ENCODE measurements around the gene WWOX. TPM values are rescaled to one million over a fixed set of nuclear protein-coding genes. Genes with fewer than 3 reads are reported as not detected.

The WWOX gene
- total RNA-seq, 3 donors from 2014 or later (not counting 1 experiment from before 2014, with no cell fraction given) = 21.0 to 29.8 (median 27.0) TPM

DNA sequence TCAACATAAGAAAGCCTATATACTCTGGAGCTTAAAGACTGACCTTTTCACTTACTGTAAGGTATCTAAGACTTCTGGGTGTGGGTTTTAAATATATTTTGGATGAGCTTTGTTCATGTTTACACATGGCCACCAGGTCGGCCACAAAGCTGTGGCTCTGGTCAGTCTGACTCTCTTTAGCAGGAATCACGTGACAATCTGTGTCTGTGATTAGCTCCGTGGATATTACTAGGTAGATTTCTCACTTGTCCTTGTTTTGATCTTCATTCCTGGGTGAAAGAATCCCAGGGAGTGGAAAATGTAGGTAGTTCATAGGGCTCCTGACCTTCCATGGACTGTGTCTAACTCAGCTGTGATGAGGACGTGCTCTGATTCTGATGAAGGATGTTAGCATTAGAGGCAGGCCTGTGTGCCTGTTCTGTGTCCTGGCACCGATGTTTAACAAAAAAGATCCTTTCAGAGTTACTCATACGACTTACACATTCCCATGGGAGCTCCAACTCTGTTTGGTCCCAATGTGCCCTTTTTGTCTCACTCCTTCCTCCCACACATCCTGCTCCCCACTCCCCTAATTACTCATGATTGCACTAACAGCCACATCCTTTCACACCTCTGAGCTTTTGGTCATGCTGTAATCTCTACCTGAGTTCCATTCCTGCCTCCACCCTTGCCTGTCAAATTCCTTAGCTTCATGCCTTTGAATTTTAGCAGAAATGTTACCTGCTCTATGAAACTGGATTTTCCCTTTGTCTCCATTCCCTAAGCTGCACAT is 1076.0 kb downstream of the WWOX start:
- Histone ChIP-seq H3K27ac (ENCODE audit: low read length) (no peak overlapping the region), H3K36me3 (ENCODE audit: control insufficient read depth, insufficient read depth, low read length) (no peaks in the 10 kb centered on the region), H3K27me3 (ENCODE audit: control insufficient read depth, insufficient read depth, low read length) (no peaks in the 10 kb centered on the region), H3K4me1 (ENCODE audit: control insufficient read depth, insufficient read depth, low read length) (peaks cover 17% of the 10 kb centered on the region), H3K4me3 (ENCODE audit: low read length) (no peak overlapping the region), H3K9me3 (ENCODE audit: control insufficient read depth, insufficient read depth, low read length) (no peaks in the 10 kb centered on the region)
- peaks cover 0 to 2% of the 10 kb centered on the region in 2 donors for H3K27me3 Mint-ChIP-seq (ENCODE audit: low read depth in 2 of 2)
- TF ChIP-seq, protein P1, sequence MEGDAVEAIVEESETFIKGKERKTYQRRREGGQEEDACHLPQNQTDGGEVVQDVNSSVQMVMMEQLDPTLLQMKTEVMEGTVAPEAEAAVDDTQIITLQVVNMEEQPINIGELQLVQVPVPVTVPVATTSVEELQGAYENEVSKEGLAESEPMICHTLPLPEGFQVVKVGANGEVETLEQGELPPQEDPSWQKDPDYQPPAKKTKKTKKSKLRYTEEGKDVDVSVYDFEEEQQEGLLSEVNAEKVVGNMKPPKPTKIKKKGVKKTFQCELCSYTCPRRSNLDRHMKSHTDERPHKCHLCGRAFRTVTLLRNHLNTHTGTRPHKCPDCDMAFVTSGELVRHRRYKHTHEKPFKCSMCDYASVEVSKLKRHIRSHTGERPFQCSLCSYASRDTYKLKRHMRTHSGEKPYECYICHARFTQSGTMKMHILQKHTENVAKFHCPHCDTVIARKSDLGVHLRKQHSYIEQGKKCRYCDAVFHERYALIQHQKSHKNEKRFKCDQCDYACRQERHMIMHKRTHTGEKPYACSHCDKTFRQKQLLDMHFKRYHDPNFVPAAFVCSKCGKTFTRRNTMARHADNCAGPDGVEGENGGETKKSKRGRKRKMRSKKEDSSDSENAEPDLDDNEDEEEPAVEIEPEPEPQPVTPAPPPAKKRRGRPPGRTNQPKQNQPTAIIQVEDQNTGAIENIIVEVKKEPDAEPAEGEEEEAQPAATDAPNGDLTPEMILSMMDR (IDR thresholded peaks at IDR 0.05) = no peak
- peak overlapping the region in 1 of 2 donors; percentile 71 for H3K27ac Mint-ChIP-seq
- H3K36me3 Mint-ChIP-seq = no peaks in the 10 kb centered on the region
- H3K4me3 Mint-ChIP-seq = peak overlapping the region; percentile 5
- peaks cover 28 to 33% of the 10 kb centered on the region in 2 donors for H3K4me1 Mint-ChIP-seq
- H3K9me3 Mint-ChIP-seq = no peaks in the 10 kb centered on the region
- ATAC-seq (no peak), DNase-seq (no peak)
- intact Hi-C loops (cut with micrococcal nuclease) = loop anchor here (2.0 to 5.0 kb wide), 2 partner anchors 19 to 83 kb away; no protein-coding TSS in a partner anchor
- 66% methylated on average over 6 of the region's 6 CpGs for WGBS (ENCODE audit: insufficient coverage)

GRCh38 chr16:79177018-79177417 is 1077.6 kb downstream of the WWOX start:
- peak; percentile 8 to 53 for DNase-seq
- peaks cover 0 to 11% of the 10 kb centered on the region in 2 donors for H3K27me3 Mint-ChIP-seq (ENCODE audit: low read depth in 2 of 2)
- H3K4me3 Mint-ChIP-seq = peak overlapping the region; percentile 72

GRCh38 chr16:79181419-79181818 is 1082.0 kb downstream of the WWOX start:
- Mint-ChIP-seq H3K27ac (no peak overlapping the region), H3K36me3 (no peaks in the 10 kb centered on the region), H3K27me3 (ENCODE audit: low read depth in 2 of 2) (peaks cover 0 to 11% of the 10 kb centered on the region in 2 donors), H3K4me1 (peaks cover 33 to 53% of the 10 kb centered on the region in 2 donors), H3K9me3 (no peaks in the 10 kb centered on the region), H3K4me3 (no peak overlapping the region)
- Histone ChIP-seq H3K36me3 (ENCODE audit: control insufficient read depth, insufficient read depth, low read length) (no peaks in the 10 kb centered on the region), H3K4me1 (ENCODE audit: control insufficient read depth, insufficient read depth, low read length) (peaks cover 7% of the 10 kb centered on the region), H3K9me3 (ENCODE audit: control insufficient read depth, insufficient read depth, low read length) (no peaks in the 10 kb centered on the region), H3K27me3 (ENCODE audit: control insufficient read depth, insufficient read depth, low read length) (no peaks in the 10 kb centered on the region), H3K4me3 (ENCODE audit: low read length) (no peak overlapping the region), H3K27ac (ENCODE audit: low read length) (no peak overlapping the region)
- no peak for DNase-seq
- intact Hi-C loops (cut with micrococcal nuclease) = no loop called here
- ATAC-seq = no peak
- no CpG with 5 or more reads among the region's 3 CpGs for WGBS (ENCODE audit: insufficient coverage)
- TF ChIP-seq, protein P1 (IDR thresholded peaks at IDR 0.05) = no peak

More at GRCh38 chr16:79177018-79177417, 1077.6 kb downstream of the WWOX start:
- Mint-ChIP-seq H3K27ac (peak overlapping the region; percentile 77 to 85), H3K4me1 (peaks cover 36 to 45% of the 10 kb centered on the region in 2 donors), H3K9me3 (no peaks in the 10 kb centered on the region), H3K36me3 (no peaks in the 10 kb centered on the region)
- H3K27me3 ChIP-seq (ENCODE audit: control insufficient read depth, insufficient read depth, low read length) = no peaks in the 10 kb centered on the region
- intact Hi-C loops (cut with micrococcal nuclease) = loop anchor here (2.0 to 5.0 kb wide), 2 partner anchors 18 to 85 kb away; no protein-coding TSS in a partner anchor
- no peaks in the 10 kb centered on the region for H3K9me3 ChIP-seq (ENCODE audit: control insufficient read depth, insufficient read depth, low read length)
- WGBS (ENCODE audit: insufficient coverage) = 17% methylated on average over 14 of the region's 14 CpGs
- H3K27ac ChIP-seq (ENCODE audit: low read length) = peak overlapping the region; percentile 26
- H3K36me3 ChIP-seq (ENCODE audit: control insufficient read depth, insufficient read depth, low read length) = no peaks in the 10 kb centered on the region
- ATAC-seq = peak; percentile 81 to 98 (median 94)
- H3K4me3 ChIP-seq (ENCODE audit: low read length) = no peak overlapping the region
- H3K4me1 ChIP-seq (ENCODE audit: control insufficient read depth, insufficient read depth, low read length) = peaks cover 17% of the 10 kb centered on the region
- TF ChIP-seq, protein P1 (IDR thresholded peaks at IDR 0.05) = no peak

All from natural killer cell (primary cell).